ENCODE measurements around the gene WASF2.

DNA sequence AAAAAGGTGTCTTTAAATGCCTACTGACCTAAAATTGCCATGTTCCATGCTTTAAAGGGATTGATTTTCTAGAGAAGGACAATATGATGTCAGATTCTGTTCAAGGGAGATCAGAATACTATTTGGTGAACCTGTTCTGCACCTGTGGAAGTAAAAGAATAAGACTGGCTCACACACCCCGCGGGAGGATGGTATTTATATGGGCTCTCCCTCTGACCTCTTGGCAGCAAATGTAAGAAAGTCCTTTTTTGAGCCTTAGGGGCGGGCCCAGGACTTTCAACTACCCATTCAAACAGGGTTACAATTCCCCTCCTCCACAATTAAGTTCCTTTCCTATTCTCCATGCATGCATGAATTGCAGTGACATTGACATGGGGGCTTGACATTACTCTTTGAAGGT is 42.1 kb downstream of the WASF2 start:
- no peak for TF ChIP-seq POLR2A (IDR thresholded peaks at IDR 0.05)
- TF ChIP-seq, protein P1, sequence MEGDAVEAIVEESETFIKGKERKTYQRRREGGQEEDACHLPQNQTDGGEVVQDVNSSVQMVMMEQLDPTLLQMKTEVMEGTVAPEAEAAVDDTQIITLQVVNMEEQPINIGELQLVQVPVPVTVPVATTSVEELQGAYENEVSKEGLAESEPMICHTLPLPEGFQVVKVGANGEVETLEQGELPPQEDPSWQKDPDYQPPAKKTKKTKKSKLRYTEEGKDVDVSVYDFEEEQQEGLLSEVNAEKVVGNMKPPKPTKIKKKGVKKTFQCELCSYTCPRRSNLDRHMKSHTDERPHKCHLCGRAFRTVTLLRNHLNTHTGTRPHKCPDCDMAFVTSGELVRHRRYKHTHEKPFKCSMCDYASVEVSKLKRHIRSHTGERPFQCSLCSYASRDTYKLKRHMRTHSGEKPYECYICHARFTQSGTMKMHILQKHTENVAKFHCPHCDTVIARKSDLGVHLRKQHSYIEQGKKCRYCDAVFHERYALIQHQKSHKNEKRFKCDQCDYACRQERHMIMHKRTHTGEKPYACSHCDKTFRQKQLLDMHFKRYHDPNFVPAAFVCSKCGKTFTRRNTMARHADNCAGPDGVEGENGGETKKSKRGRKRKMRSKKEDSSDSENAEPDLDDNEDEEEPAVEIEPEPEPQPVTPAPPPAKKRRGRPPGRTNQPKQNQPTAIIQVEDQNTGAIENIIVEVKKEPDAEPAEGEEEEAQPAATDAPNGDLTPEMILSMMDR (IDR thresholded peaks at IDR 0.05): no peak
